Measurements from ENCODE around the gene SLC38A9. TPM values are rescaled to one million over a fixed set of nuclear protein-coding genes. Genes with fewer than 3 reads are reported as not detected.

Gene SLC38A9
- total RNA-seq, 2 donors from 2014 or later, result 14.8 to 20.8 TPM

DNA sequence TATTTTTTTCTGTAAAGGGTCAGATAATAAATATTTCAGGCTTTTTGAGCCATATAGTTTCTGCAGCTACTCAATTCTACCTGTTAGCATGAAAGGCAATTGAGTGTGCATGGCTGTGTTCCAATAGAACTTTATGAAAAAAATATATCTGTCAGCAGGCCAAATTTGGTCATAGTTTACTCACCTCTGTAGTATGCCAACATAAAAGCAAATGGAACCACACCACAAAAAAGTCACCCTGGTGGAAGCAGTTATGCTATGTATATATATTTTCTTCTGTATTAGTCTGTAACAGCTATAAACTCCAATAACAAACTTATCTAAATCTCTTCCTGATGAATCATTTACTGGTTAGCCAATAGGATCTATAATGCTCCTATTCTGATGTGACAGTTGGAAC, 3.4 kb downstream of the SLC38A9 start:
- intact Hi-C loops (cut with DNase I), result no loop called here
- Histone ChIP-seq H3K9me3 (no peaks in the 10 kb centered on the region), H3K4me3 (no peak overlapping the region), H3K27ac (no peak overlapping the region), H3K36me3 (no peaks in the 10 kb centered on the region), H3K27me3 (replicated peaks; ENCODE audit: insufficient read depth) (no peaks in the 10 kb centered on the region), H3K4me1 (replicated peaks) (peaks cover 7% of the 10 kb centered on the region)
- TF ChIP-seq POLR2A (IDR thresholded peaks at IDR 0.05), result no peak
- TF ChIP-seq POLR2AphosphoS5 (IDR thresholded peaks at IDR 0.05), result no peak
- no peak for TF ChIP-seq CTCF (IDR thresholded peaks at IDR 0.05)
- no peak for DNase-seq (ENCODE audit: low spot score)

DNA sequence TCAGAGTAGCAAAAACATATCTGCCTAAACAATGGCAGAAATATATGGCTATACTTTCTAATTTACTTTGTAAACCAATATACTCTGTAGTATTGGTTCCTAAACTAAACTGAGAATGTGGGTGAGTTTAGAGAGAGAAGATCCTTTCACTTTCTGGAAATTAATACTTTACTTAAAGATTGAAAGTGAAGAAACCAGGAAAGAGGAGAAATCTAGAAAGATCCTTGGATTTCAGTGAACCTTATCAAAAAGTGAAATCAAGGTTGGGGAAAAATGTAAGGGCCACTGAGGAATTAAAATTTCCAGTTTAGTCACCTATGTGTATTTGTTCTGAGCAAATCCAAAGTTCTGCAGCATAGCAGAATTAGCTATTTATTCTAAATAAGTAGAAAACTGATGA, 5.9 kb downstream of the SLC38A9 start:
- TF ChIP-seq POLR2A (IDR thresholded peaks at IDR 0.05) (no peak), CTCF (IDR thresholded peaks at IDR 0.05) (no peak), POLR2AphosphoS5 (IDR thresholded peaks at IDR 0.05) (no peak)
- no peak overlapping the region for H3K27ac ChIP-seq
- H3K27me3 ChIP-seq (replicated peaks; ENCODE audit: insufficient read depth), result no peaks in the 10 kb centered on the region
- intact Hi-C loops (cut with DNase I), result no loop called here
- DNase-seq (ENCODE audit: low spot score), result no peak
- peaks cover under 1% of the 10 kb centered on the region for H3K4me1 ChIP-seq (replicated peaks)
- H3K4me3 ChIP-seq, result no peak overlapping the region
- H3K9me3 ChIP-seq, result no peaks in the 10 kb centered on the region
- H3K36me3 ChIP-seq, result no peaks in the 10 kb centered on the region

- Histone ChIP-seq H3K27ac (no peak overlapping the region), H3K27me3 (replicated peaks; ENCODE audit: insufficient read depth) (no peaks in the 10 kb centered on the region), H3K36me3 (no peaks in the 10 kb centered on the region), H3K4me1 (replicated peaks) (no peaks in the 10 kb centered on the region), H3K9me3 (no peaks in the 10 kb centered on the region), H3K4me3 (no peak overlapping the region)
- no peak for DNase-seq (ENCODE audit: low spot score)
- TF ChIP-seq CTCF (IDR thresholded peaks at IDR 0.05) (no peak), POLR2AphosphoS5 (IDR thresholded peaks at IDR 0.05) (no peak), POLR2A (IDR thresholded peaks at IDR 0.05) (no peak)
- intact Hi-C loops (cut with DNase I), result no loop called here
- WGBS, result 26% methylated on average over 1 of the region's 1 CpG
These were observed 9.4 kb downstream of the SLC38A9 start for GRCh38 chr5:55702598-55703345.

DNA sequence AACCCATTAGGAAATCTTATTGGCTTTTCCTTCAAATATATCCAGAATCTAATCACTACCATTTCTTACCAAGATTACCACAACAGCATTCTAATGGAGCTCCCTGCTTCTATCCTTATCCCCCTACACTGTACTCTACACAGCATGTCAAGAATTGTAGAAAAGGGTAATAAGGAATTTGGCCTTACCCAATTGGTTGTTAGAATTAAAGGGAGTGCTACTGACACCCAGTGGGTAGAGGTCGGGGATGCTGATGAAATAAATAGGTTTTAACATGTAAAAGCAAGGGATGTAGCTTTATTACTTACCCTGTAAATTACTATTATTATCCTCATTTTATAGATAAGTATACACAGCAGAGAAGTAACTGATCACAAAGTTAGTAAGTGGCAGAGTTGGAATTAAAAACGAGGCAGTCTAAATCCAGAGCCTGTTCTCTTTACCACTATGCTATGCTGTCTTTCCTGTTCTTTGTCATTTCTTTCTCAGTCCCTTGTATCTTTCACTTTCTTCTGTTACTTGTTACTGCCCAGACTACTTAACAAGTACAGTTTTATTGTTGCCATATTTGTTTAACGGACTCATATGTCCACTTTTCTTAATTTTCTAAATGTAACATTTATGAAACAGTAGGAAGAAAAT, 10.5 kb downstream of the SLC38A9 start:
- 63% methylated on average over 3 of the region's 3 CpGs for WGBS

More for the DNA sequence above, 10.5 kb downstream of the SLC38A9 start:
- no peaks in the 10 kb centered on the region for H3K36me3 ChIP-seq
- H3K4me3 ChIP-seq, result no peak overlapping the region
- H3K4me1 ChIP-seq (replicated peaks), result no peaks in the 10 kb centered on the region
- DNase-seq (ENCODE audit: low spot score), result no peak
- intact Hi-C loops (cut with DNase I), result no loop called here
- H3K27me3 ChIP-seq (replicated peaks; ENCODE audit: insufficient read depth), result no peaks in the 10 kb centered on the region
- H3K27ac ChIP-seq, result no peak overlapping the region
- no peak for TF ChIP-seq POLR2AphosphoS5 (IDR thresholded peaks at IDR 0.05)
- TF ChIP-seq POLR2A (IDR thresholded peaks at IDR 0.05), result no peak
- TF ChIP-seq CTCF (IDR thresholded peaks at IDR 0.05), result no peak
- no peaks in the 10 kb centered on the region for H3K9me3 ChIP-seq

Measured in prostate gland (tissue), 2 donors.